ENCODE results near the gene ADGRV1. TPM values are rescaled to one million over a fixed set of nuclear protein-coding genes. Genes with fewer than 3 reads are reported as not detected.

ADGRV1 gene
- total and polyA plus RNA-seq, 9 of the 15 experiments (the other 6 are each of a cell fraction or from before 2014, with no cell fraction given): 21.7 to 156 (median 58.2) TPM

GRCh38 chr5:91162534-91163381, 604.2 kb downstream of the ADGRV1 start (continued):
- peak; percentile 39; the same call in 1 of the 2 replicates for TF ChIP-seq CEBPB (tag; IDR thresholded peaks at IDR 0.05)
- TF ChIP-seq GATA2 (CRISPR knock-in tag; IDR thresholded peaks at IDR 0.05): 0 out of 2 replicates have a peak, but pooled peaks have one; percentile 17
- no peak for TF ChIP-seq MCM7 (IDR thresholded peaks at IDR 0.05)
- TF ChIP-seq ASH1L (IDR thresholded peaks at IDR 0.05; ENCODE audit: borderline replicate concordance, low read depth, partially characterized antibody): no peak
- 0 out of 2 replicates have a peak, but pooled peaks have one; percentile 7 for TF ChIP-seq RFX1 (IDR thresholded peaks at IDR 0.05)
- no peak for TF ChIP-seq HBP1 (CRISPR knock-in tag; IDR thresholded peaks at IDR 0.05)
- TF ChIP-seq JUN (IDR thresholded peaks at IDR 0.05; ENCODE audit: borderline replicate concordance, low read depth, low read length): 0 out of 2 replicates have a peak, but pooled peaks have one; percentile 46
- no peak for TF ChIP-seq JUN (CRISPR knock-in tag; IDR thresholded peaks at IDR 0.05; ENCODE audit: borderline replicate concordance)
- TF ChIP-seq BHLHE40 (IDR thresholded peaks at IDR 0.05; ENCODE audit: low read length): 0 out of 2 replicates have a peak, but pooled peaks have one; percentile 19
- no peak for TF ChIP-seq CBX2 (IDR thresholded peaks at IDR 0.05; ENCODE audit: insufficient read depth, low read length, poor library complexity, severe bottlenecking)
- peak; percentile 85; the same call in 1 of the 2 replicates for TF ChIP-seq SPI1 (IDR thresholded peaks at IDR 0.05; ENCODE audit: borderline replicate concordance, low read depth, low read length)
- 0 out of 2 replicates have a peak, but pooled peaks have one; percentile 14 for TF ChIP-seq ARID1B (IDR thresholded peaks at IDR 0.05)
- TF ChIP-seq CEBPG (CRISPR knock-in tag; IDR thresholded peaks at IDR 0.05): no peak
- peak; percentile 6 to 52; a peak in 2 of 4 replicates for TF ChIP-seq CEBPG (tag; conservative IDR thresholded peaks at IDR 0.05 in 1 of 2, IDR thresholded peaks at IDR 0.05 in 1 of 2)
- TF ChIP-seq NR2C1 (IDR thresholded peaks at IDR 0.05): no peak
- TF ChIP-seq NR2C1 (tag; IDR thresholded peaks at IDR 0.05): 0 out of 2 replicates have a peak, but pooled peaks have one; percentile 34
- TF ChIP-seq MCM3 (IDR thresholded peaks at IDR 0.05): no peak
- peak; percentile 70 for TF ChIP-seq FOSL1 (tag; conservative IDR thresholded peaks at IDR 0.05)
- peak in 1 of 2 experiments; percentile 37; a peak in 1 of 4 replicates for TF ChIP-seq FOXA3 (CRISPR knock-in tag; conservative IDR thresholded peaks at IDR 0.05 in 1 of 2, IDR thresholded peaks at IDR 0.05 in 1 of 2)
- no peak for TF ChIP-seq ELF1 (tag; IDR thresholded peaks at IDR 0.05)
- no peak for TF ChIP-seq SFPQ (IDR thresholded peaks at IDR 0.05; ENCODE audit: low read depth, low read length)
- TF ChIP-seq NRF1 (conservative IDR thresholded peaks at IDR 0.05 in 1 of 2, IDR thresholded peaks at IDR 0.05 in 1 of 2): 0 out of 4 replicates have a peak, but pooled peaks of 1 of the 2 experiments have one; percentile 13
- TF ChIP-seq ATF3 (IDR thresholded peaks at IDR 0.05): peak; percentile 61
- TF ChIP-seq ATF3 (CRISPR knock-in tag; conservative IDR thresholded peaks at IDR 0.05): no peak
- TF ChIP-seq HNRNPUL1 (IDR thresholded peaks at IDR 0.05; ENCODE audit: low read length): no peak

All from K562 (cell line).